ENCODE data around the gene RANBP17. TPM values are rescaled to one million over a fixed set of nuclear protein-coding genes. Genes with fewer than 3 reads are reported as not detected.
A peak's percentile ranks its signal among the peaks of the same experiment; 100 is the strongest.
"Not testable (repeated sequence)": the region's sequence is repeated elsewhere in the genome, so short reads cannot be mapped to it uniquely, and the experiment has no call there.

Gene RANBP17
- total and polyA plus RNA-seq, 9 of the 15 experiments (the other 6 are each of a cell fraction or from before 2014, with no cell fraction given) = not detected

GRCh38 chr5:171175746-171176145, 313.9 kb downstream of the RANBP17 start (continued):
- no peak for TF ChIP-seq DNMT1 (IDR thresholded peaks at IDR 0.05)
- TF ChIP-seq ZNF277 (CRISPR knock-in tag; IDR thresholded peaks at IDR 0.05; ENCODE audit: borderline replicate concordance) = no peak
- no peak for TF ChIP-seq ZNF165 (CRISPR knock-in tag; IDR thresholded peaks at IDR 0.05; ENCODE audit: borderline replicate concordance)

GRCh38 chr5:171178190-171178589, 316.4 kb downstream of the RANBP17 start:
- H3K27me3 ChIP-seq (ENCODE audit: control insufficient read depth in 2 of 2, insufficient read depth in 2 of 2, low read length in 2 of 2); BruUV-seq (replicated peaks); ATAC-seq; H3K4me3 ChIP-seq; H3K4me1 ChIP-seq (replicated peaks in 1 of 2; ENCODE audit: control insufficient read depth in 2 of 2, insufficient read depth in 2 of 2, low read length in 2 of 2); CTCF ChIA-PET (ENCODE audit: low intra/inter-chr PET ratio); in situ Hi-C loops (cut with MboI); POLR2A ChIA-PET; H2AFZ ChIP-seq (ENCODE audit: low read depth, low read length); H3K9ac ChIP-seq (ENCODE audit: insufficient read depth in 1 of 2, low read depth in 2 of 2, low read length in 2 of 2); DNase-seq (ENCODE audit: extremely low read depth in 1 of 4, low spot score in 3 of 4); H3K36me3 ChIP-seq (ENCODE audit: control insufficient read depth, insufficient read depth, low read length); H3K79me2 ChIP-seq (ENCODE audit: control insufficient read depth, insufficient read depth, low read length); intact Hi-C loops (cut with micrococcal nuclease); H3K27ac ChIP-seq (ENCODE audit: extremely low read depth, low read depth, low read length); H4K20me1 ChIP-seq (replicated peaks; ENCODE audit: control insufficient read depth, insufficient read depth, low read length); H3K9me1 ChIP-seq (ENCODE audit: control insufficient read depth, insufficient read depth, low read length); H3K4me2 ChIP-seq (ENCODE audit: insufficient read depth, low read length); H3K9me3 ChIP-seq (replicated peaks; ENCODE audit: control insufficient read depth, insufficient read depth, low read depth, low read length); FAIRE-seq: not testable (repeated sequence)
- peak; percentile 42 for TF ChIP-seq ZNF146 (CRISPR knock-in tag; IDR thresholded peaks at IDR 0.05; ENCODE audit: unreplicated experiment)
- 15% methylated on average over 4 of the region's 5 CpGs for WGBS (ENCODE audit: insufficient coverage, low coverage, missing lambda C conversion rate)

All from K562 (cell line).